HG02870 (cell line): ENCODE data around the gene UBTF.

ENCODE experiments used
- ATAC-seq: cut with Tn5 transposase; IDR thresholded peaks from one replicate; pipeline ENCODE4 v1.9.1; 2021; ENCODE audit warnings: mild to moderate bottlenecking, moderate library complexity; ENCODE audit not compliant: unreplicated experiment

The UBTF gene

GRCh38 chr17:44219616-44220212, at the start of gene UBTF:
Gene UBTF, minus strand, starts transcription at chr17:44219675. Its CDS starts 1,446 bp downstream, at chr17:44218229.
- peak; percentile 6 for ATAC-seq

- no peak for ATAC-seq
These were observed 49.4 kb upstream of the UBTF start for GRCh38 chr17:44268709-44269534.

GRCh38 chr17:44267818-44268490, 48.5 kb upstream of the UBTF start, which contains the start of gene SLC4A1:
Gene SLC4A1, minus strand, starts transcription at chr17:44268135. Its CDS starts 5,269 bp downstream, at chr17:44262866.
- no peak for ATAC-seq

GRCh38 chr17:44267165-44267455, 47.6 kb upstream of the UBTF start:
- ATAC-seq, result no peak

GRCh38 chr17:44266402-44267164, 47.1 kb upstream of the UBTF start:
- no peak for ATAC-seq

GRCh38 chr17:44263345-44263902, 43.9 kb upstream of the UBTF start:
- no peak for ATAC-seq

- ATAC-seq, result no peak
These were observed 43.3 kb upstream of the UBTF start for GRCh38 chr17:44262654-44263225.

GRCh38 chr17:44260296-44260695, 40.8 kb upstream of the UBTF start:
- ATAC-seq, result no peak

GRCh38 chr17:44258811-44259351, 39.4 kb upstream of the UBTF start:
- no peak for ATAC-seq

- ATAC-seq, result no peak
These were observed 38.6 kb upstream of the UBTF start for GRCh38 chr17:44257815-44258760.

GRCh38 chr17:44256671-44257070, 37.2 kb upstream of the UBTF start:
- ATAC-seq, result no peak

- ATAC-seq, result no peak
These were observed 36.4 kb upstream of the UBTF start for GRCh38 chr17:44255915-44256314.

GRCh38 chr17:44254361-44255095, 35.1 kb upstream of the UBTF start:
- no peak for ATAC-seq

GRCh38 chr17:44253006-44253405, 33.5 kb upstream of the UBTF start:
- ATAC-seq, result no peak

GRCh38 chr17:44251062-44251461, 31.6 kb upstream of the UBTF start:
- no peak for ATAC-seq

GRCh38 chr17:44249501-44250246, 30.2 kb upstream of the UBTF start:
- ATAC-seq, result no peak

GRCh38 chr17:44247876-44248736, 28.6 kb upstream of the UBTF start:
- ATAC-seq, result no peak
